NCI-H2196 (cell line): ENCODE results near the gene RAD23B.
"Not testable (repeated sequence)": the region's sequence is repeated elsewhere in the genome, so short reads cannot be mapped to it uniquely, and the experiment has no call there.

ENCODE experiments used
- DNase-seq: peaks from one replicate; lab custom pipeline; 2025; ENCODE audit not compliant: unreplicated experiment; lab: John Stamatoyannopoulos, UW

RAD23B gene

GRCh38 chr9:107282759-107283622 lies at the start of gene RAD23B:
TSS of gene RAD23B (plus strand) at chr9:107283279. CDS start at chr9:107283630, 351 bp downstream.
- peak; percentile 96 for DNase-seq

- DNase-seq: no peak
Measured at GRCh38 chr9:107235765-107236442, 47.2 kb upstream of the RAD23B start.

- no peak for DNase-seq
Measured at GRCh38 chr9:107237873-107238272, 45.2 kb upstream of the RAD23B start.

- no peak for DNase-seq
Measured at GRCh38 chr9:107239474-107239873, 43.6 kb upstream of the RAD23B start.

- no peak for DNase-seq
Measured at GRCh38 chr9:107240260-107240659, 42.8 kb upstream of the RAD23B start.

- no peak for DNase-seq
Measured at GRCh38 chr9:107242073-107243030, 40.7 kb upstream of the RAD23B start.

- peak; percentile 32 for DNase-seq
Measured at GRCh38 chr9:107243742-107244141, 39.3 kb upstream of the RAD23B start.

GRCh38 chr9:107246259-107247254 lies 36.5 kb upstream of the RAD23B start:
- no peak for DNase-seq

- no peak for DNase-seq
Measured at GRCh38 chr9:107248714-107249113, 34.4 kb upstream of the RAD23B start.

- DNase-seq: no peak
Measured at GRCh38 chr9:107249131-107249533, 33.9 kb upstream of the RAD23B start.

GRCh38 chr9:107249665-107250285 lies 33.3 kb upstream of the RAD23B start:
- no peak for DNase-seq

GRCh38 chr9:107251756-107252322 lies 31.2 kb upstream of the RAD23B start:
- DNase-seq: no peak

GRCh38 chr9:107258919-107259318 lies 24.2 kb upstream of the RAD23B start:
- no peak for DNase-seq

- not testable (repeated sequence) for DNase-seq
Measured at GRCh38 chr9:107259751-107260313, 23.2 kb upstream of the RAD23B start.

- DNase-seq: no peak
Measured at GRCh38 chr9:107260437-107261081, 22.5 kb upstream of the RAD23B start.

- DNase-seq: no peak
Measured at GRCh38 chr9:107261106-107261505, 22.0 kb upstream of the RAD23B start.

- no peak for DNase-seq
Measured at GRCh38 chr9:107263289-107263688, 19.8 kb upstream of the RAD23B start.

- DNase-seq: no peak
Measured at GRCh38 chr9:107266624-107267368, 16.3 kb upstream of the RAD23B start.
